Measurements from ENCODE around the gene FUT1.

- TF ChIP-seq CTCF (conservative IDR thresholded peaks at IDR 0.05; ENCODE audit: low read depth, low read length) = no peak
- no peak for TF ChIP-seq EZH2 (IDR thresholded peaks at IDR 0.05; ENCODE audit: borderline replicate concordance, low read depth, low read length, poor library complexity, severe bottlenecking)
These were observed 47.2 kb upstream of the FUT1 start for GRCh38 chr19:48799358-48800300.

Measured in A673 (cell line).